ENCODE data around the gene OR2V1.

- no peak for TF ChIP-seq CTCF (IDR thresholded peaks at IDR 0.05; ENCODE audit: insufficient read depth, low read length)
- no peak for TF ChIP-seq REST (IDR thresholded peaks at IDR 0.05; ENCODE audit: insufficient replicate concordance, low read depth)
These were observed 54.0 kb downstream of the OR2V1 start for GRCh38 chr5:181076920-181077319.

Data from HL-60 (cell line).